ENCODE measurements around the gene DIAPH3. TPM values are rescaled to one million over a fixed set of nuclear protein-coding genes. Genes with fewer than 3 reads are reported as not detected.
A peak's percentile ranks its signal among the peaks of the same experiment; 100 is the strongest.

The DIAPH3 gene
- total RNA-seq, 1 experiment from 2014 or later: 27.6 TPM

- TF ChIP-seq ZNF532 (CRISPR knock-in tag; IDR thresholded peaks at IDR 0.05; ENCODE audit: borderline replicate concordance): no peak
- TF ChIP-seq OVOL2 (CRISPR knock-in tag; IDR thresholded peaks at IDR 0.05; ENCODE audit: borderline replicate concordance): no peak
- TF ChIP-seq E2F5 (CRISPR knock-in tag; IDR thresholded peaks at IDR 0.05): no peak
- TF ChIP-seq IRF1 (CRISPR knock-in tag; IDR thresholded peaks at IDR 0.05): no peak
These were observed 199.9 kb downstream of the DIAPH3 start (continued) for GRCh38 chr13:59963827-59964226.

- Mint-ChIP-seq H3K4me3 (no peak overlapping the region), H3K4me1 (peaks cover 12% of the 10 kb centered on the region), H3K36me3 (peaks cover 6% of the 10 kb centered on the region), H3K27me3 (ENCODE audit: low read depth) (no peaks in the 10 kb centered on the region), H3K9me3 (peaks cover 9% of the 10 kb centered on the region), H3K27ac (no peak overlapping the region)
- CTCF ChIA-PET: no interaction called here
- peak; percentile 86 for ATAC-seq
- POLR2A ChIA-PET: no interaction called here
- no peak for DNase-seq (ENCODE audit: low spot score)
- TF ChIP-seq KAT7 (CRISPR knock-in tag; IDR thresholded peaks at IDR 0.05; ENCODE audit: borderline replicate concordance) (no peak), ARID4B (CRISPR knock-in tag; IDR thresholded peaks at IDR 0.05; ENCODE audit: borderline replicate concordance) (no peak), ZMAT4 (CRISPR knock-in tag; IDR thresholded peaks at IDR 0.05) (no peak), HMGA2 (CRISPR knock-in tag; IDR thresholded peaks at IDR 0.05) (no peak), ZBTB43 (CRISPR knock-in tag; IDR thresholded peaks at IDR 0.05) (no peak), ERG (CRISPR knock-in tag; IDR thresholded peaks at IDR 0.05) (no peak), MXD4 (CRISPR knock-in tag; IDR thresholded peaks at IDR 0.05; ENCODE audit: borderline replicate concordance) (no peak), ZSCAN18 (CRISPR knock-in tag; IDR thresholded peaks at IDR 0.05) (no peak), IRF2 (CRISPR knock-in tag; IDR thresholded peaks at IDR 0.05; ENCODE audit: borderline replicate concordance, low read depth) (no peak), RORB (CRISPR knock-in tag; IDR thresholded peaks at IDR 0.05) (no peak), ZNF425 (CRISPR knock-in tag; conservative IDR thresholded peaks at IDR 0.05) (no peak), EMX1 (CRISPR knock-in tag; IDR thresholded peaks at IDR 0.05) (no peak), ZNF317 (CRISPR knock-in tag; IDR thresholded peaks at IDR 0.05; ENCODE audit: borderline replicate concordance, low read depth) (no peak), ZNF416 (CRISPR knock-in tag; IDR thresholded peaks at IDR 0.05) (no peak), ETV6 (CRISPR knock-in tag; IDR thresholded peaks at IDR 0.05) (no peak)
These were observed 200.3 kb downstream of the DIAPH3 start for GRCh38 chr13:59963383-59963782.

All from WTC11 (cell line).